Fibroblast of lung (primary cell): ENCODE results near the gene NUCB1.

Experiments
- CTCF ChIP-seq, 2 donors: IDR thresholded peaks in 1 of 2; conservative IDR thresholded peaks in 1 of 2; 1 replicate in 1 of 2; 2 replicates in 1 of 2; pipeline ENCODE4 v1.5.1; 2011 to 2012; ENCODE audit warnings: low read length in 2 of 2, control low read depth in 1 of 2, inconsistent platforms in 1 of 2, low read depth in 1 of 2, mild to moderate bottlenecking in 1 of 2
- EZH2 ChIP-seq: IDR thresholded peaks from 2 replicates; pipeline ENCODE4 v1.5.1; 2012; ENCODE audit warnings: low read length, control low read depth, mild to moderate bottlenecking; ENCODE audit errors: missing control alignments

DNA sequence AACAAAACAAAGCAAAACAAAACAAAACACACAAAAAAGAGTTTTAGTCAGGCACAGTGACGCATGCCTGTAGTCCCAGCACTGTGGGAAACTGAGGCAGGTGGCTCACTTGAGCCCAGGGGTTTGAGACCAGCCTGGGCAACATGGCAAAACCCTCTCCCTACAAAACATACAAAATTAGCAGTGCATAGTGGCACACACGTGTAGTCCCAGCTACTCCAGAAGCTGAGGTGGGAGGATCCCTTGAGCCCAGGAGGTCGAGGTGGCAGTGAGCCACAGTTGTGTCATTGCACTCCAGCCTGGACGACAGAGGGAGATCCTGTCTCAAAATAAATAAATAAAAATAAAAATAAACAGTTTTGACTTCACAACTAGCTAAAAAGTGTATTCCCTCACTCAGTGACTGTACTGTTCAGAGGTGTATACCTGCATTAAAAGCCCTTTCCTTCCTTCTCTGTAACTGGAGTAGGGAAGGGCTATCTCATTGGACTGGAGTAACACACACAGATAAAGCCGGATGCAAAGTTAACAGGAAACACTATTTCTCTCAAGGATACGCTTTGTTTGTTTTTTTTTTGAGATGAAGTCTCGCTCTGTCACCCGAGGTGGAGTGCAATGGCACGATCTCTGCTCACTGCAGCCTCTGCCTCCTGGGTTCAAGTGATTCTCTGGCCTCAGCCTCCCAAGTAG, 50.9 kb downstream of the NUCB1 start:
- TF ChIP-seq CTCF (conservative IDR thresholded peaks at IDR 0.05 in 1 of 2, IDR thresholded peaks at IDR 0.05 in 1 of 2; ENCODE audit: low read depth in 1 of 2, low read length in 2 of 2) (no peak), EZH2 (no peak)
